Measurements from ENCODE around the gene PHETA1.

The PHETA1 gene

GRCh38 chr12:111359914-111360276 is 9.0 kb downstream of the PHETA1 start:
- ATAC-seq (ENCODE audit: low read depth) = no peak

GRCh38 chr12:111359231-111359913 is 9.5 kb downstream of the PHETA1 start:
- H3K27me3 ChIP-seq (ENCODE audit: insufficient read depth, poor library complexity, severe bottlenecking) = no peaks in the 10 kb centered on the region
- H3K27ac ChIP-seq (ENCODE audit: poor library complexity, severe bottlenecking) = no peak overlapping the region
- DNase-seq (ENCODE audit: low spot score) (no peak), ATAC-seq (ENCODE audit: low read depth) (no peak)
- no peak for TF ChIP-seq CTCF (IDR thresholded peaks at IDR 0.05; ENCODE audit: poor library complexity, severe bottlenecking)
- no peak overlapping the region for H3K4me3 ChIP-seq (ENCODE audit: severe bottlenecking)
- H3K9me3 ChIP-seq (ENCODE audit: severe bottlenecking) = no peaks in the 10 kb centered on the region
- H3K36me3 ChIP-seq (ENCODE audit: low read depth) = no peaks in the 10 kb centered on the region
- peaks cover 4% of the 10 kb centered on the region for H3K4me1 ChIP-seq (ENCODE audit: insufficient read depth, poor library complexity, severe bottlenecking)

More at GRCh38 chr12:111359914-111360276, 9.0 kb downstream of the PHETA1 start:
- Histone ChIP-seq H3K9me3 (ENCODE audit: severe bottlenecking) (no peaks in the 10 kb centered on the region), H3K27me3 (ENCODE audit: insufficient read depth, poor library complexity, severe bottlenecking) (no peaks in the 10 kb centered on the region), H3K36me3 (ENCODE audit: low read depth) (no peaks in the 10 kb centered on the region), H3K4me1 (ENCODE audit: insufficient read depth, poor library complexity, severe bottlenecking) (peaks cover 4% of the 10 kb centered on the region), H3K4me3 (ENCODE audit: severe bottlenecking) (no peak overlapping the region), H3K27ac (ENCODE audit: poor library complexity, severe bottlenecking) (no peak overlapping the region)
- no peak for TF ChIP-seq CTCF (IDR thresholded peaks at IDR 0.05; ENCODE audit: poor library complexity, severe bottlenecking)
- DNase-seq (ENCODE audit: low spot score) = no peak

GRCh38 chr12:111355201-111355925 is 13.5 kb downstream of the PHETA1 start:
- Histone ChIP-seq H3K27me3 (ENCODE audit: insufficient read depth, poor library complexity, severe bottlenecking) (no peaks in the 10 kb centered on the region), H3K4me3 (ENCODE audit: severe bottlenecking) (no peak overlapping the region), H3K4me1 (ENCODE audit: insufficient read depth, poor library complexity, severe bottlenecking) (no peaks in the 10 kb centered on the region), H3K36me3 (ENCODE audit: low read depth) (no peaks in the 10 kb centered on the region), H3K27ac (ENCODE audit: poor library complexity, severe bottlenecking) (no peak overlapping the region), H3K9me3 (ENCODE audit: severe bottlenecking) (no peaks in the 10 kb centered on the region)
- TF ChIP-seq CTCF (IDR thresholded peaks at IDR 0.05; ENCODE audit: poor library complexity, severe bottlenecking) = no peak
- DNase-seq (ENCODE audit: low spot score) (no peak), ATAC-seq (ENCODE audit: low read depth) (no peak)

GRCh38 chr12:111354511-111354910 is 14.4 kb downstream of the PHETA1 start:
- no peak for TF ChIP-seq CTCF (IDR thresholded peaks at IDR 0.05; ENCODE audit: poor library complexity, severe bottlenecking)
- Histone ChIP-seq H3K4me3 (ENCODE audit: severe bottlenecking) (no peak overlapping the region), H3K27ac (ENCODE audit: poor library complexity, severe bottlenecking) (no peak overlapping the region), H3K27me3 (ENCODE audit: insufficient read depth, poor library complexity, severe bottlenecking) (no peaks in the 10 kb centered on the region), H3K36me3 (ENCODE audit: low read depth) (no peaks in the 10 kb centered on the region), H3K9me3 (ENCODE audit: severe bottlenecking) (no peaks in the 10 kb centered on the region), H3K4me1 (ENCODE audit: insufficient read depth, poor library complexity, severe bottlenecking) (no peaks in the 10 kb centered on the region)
- ATAC-seq (ENCODE audit: low read depth) (no peak), DNase-seq (ENCODE audit: low spot score) (no peak)

Measured in RWPE2 (cell line).